ENCODE results near the gene CWC25.

DNA sequence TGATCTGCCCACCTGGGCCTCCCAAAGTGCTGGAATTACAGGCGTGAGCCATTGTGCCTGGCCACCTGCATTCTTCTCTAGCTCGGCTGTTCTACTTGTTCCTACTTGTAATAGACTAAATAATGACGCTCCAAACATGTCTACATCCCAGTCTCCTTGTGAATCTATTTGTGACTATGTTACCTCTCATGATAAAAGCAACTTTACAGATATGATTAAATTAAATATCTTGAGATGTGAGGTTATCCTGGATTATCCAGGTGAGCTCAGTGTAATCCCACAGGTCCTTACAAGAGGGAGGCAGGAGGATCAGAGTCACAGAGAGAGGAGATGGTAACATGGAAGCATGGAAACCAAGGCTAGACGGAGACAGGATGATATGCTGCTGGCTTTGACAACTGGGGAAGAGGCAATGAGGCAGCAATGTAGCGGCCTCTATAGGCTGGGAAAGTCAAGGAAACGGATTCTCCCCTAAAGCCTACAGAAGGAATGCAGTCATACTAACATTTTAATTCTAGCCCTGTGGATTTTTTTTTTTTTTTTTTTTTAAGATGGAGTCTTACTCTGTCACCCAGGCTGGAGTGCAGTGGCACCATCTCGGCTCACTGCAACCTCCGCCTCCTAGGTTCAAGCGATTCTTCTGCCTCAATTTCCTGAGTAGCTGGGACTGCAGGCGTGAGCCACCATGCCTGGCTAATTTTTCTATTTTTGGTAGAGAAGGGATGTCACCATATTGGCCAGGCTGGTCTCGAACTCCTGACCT lies 39.7 kb upstream of the CWC25 start:
- no peak for TF ChIP-seq RFX5 (IDR thresholded peaks at IDR 0.05; ENCODE audit: low read depth, low read length)
- TF ChIP-seq, protein P1, sequence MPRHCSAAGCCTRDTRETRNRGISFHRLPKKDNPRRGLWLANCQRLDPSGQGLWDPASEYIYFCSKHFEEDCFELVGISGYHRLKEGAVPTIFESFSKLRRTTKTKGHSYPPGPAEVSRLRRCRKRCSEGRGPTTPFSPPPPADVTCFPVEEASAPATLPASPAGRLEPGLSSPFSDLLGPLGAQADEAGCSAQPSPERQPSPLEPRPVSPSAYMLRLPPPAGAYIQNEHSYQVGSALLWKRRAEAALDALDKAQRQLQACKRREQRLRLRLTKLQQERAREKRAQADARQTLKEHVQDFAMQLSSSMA (CRISPR knock-in tag; IDR thresholded peaks at IDR 0.05): no peak
- no peak for TF ChIP-seq HMGN3 (IDR thresholded peaks at IDR 0.05; ENCODE audit: borderline replicate concordance, extremely low read depth, insufficient read length, low read depth, low read length)
- TF ChIP-seq, protein P2, sequence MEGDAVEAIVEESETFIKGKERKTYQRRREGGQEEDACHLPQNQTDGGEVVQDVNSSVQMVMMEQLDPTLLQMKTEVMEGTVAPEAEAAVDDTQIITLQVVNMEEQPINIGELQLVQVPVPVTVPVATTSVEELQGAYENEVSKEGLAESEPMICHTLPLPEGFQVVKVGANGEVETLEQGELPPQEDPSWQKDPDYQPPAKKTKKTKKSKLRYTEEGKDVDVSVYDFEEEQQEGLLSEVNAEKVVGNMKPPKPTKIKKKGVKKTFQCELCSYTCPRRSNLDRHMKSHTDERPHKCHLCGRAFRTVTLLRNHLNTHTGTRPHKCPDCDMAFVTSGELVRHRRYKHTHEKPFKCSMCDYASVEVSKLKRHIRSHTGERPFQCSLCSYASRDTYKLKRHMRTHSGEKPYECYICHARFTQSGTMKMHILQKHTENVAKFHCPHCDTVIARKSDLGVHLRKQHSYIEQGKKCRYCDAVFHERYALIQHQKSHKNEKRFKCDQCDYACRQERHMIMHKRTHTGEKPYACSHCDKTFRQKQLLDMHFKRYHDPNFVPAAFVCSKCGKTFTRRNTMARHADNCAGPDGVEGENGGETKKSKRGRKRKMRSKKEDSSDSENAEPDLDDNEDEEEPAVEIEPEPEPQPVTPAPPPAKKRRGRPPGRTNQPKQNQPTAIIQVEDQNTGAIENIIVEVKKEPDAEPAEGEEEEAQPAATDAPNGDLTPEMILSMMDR (IDR thresholded peaks at IDR 0.05 in 2 of 3, conservative IDR thresholded peaks at IDR 0.05 in 1 of 3; ENCODE audit: insufficient read depth in 2 of 3, low read depth in 1 of 3, low read length in 3 of 3): peak; percentile 60 to 76 (median 67)
- no peak for TF ChIP-seq CREBBP (IDR thresholded peaks at IDR 0.05; ENCODE audit: low read depth, low read length)
- no peak for TF ChIP-seq ZBTB8A (IDR thresholded peaks at IDR 0.05; ENCODE audit: partially characterized antibody)
- no peak for TF ChIP-seq NFATC3 (IDR thresholded peaks at IDR 0.05)
- no peak for TF ChIP-seq EP300 (IDR thresholded peaks at IDR 0.05; ENCODE audit: low read length)
- TF ChIP-seq, protein P3, sequence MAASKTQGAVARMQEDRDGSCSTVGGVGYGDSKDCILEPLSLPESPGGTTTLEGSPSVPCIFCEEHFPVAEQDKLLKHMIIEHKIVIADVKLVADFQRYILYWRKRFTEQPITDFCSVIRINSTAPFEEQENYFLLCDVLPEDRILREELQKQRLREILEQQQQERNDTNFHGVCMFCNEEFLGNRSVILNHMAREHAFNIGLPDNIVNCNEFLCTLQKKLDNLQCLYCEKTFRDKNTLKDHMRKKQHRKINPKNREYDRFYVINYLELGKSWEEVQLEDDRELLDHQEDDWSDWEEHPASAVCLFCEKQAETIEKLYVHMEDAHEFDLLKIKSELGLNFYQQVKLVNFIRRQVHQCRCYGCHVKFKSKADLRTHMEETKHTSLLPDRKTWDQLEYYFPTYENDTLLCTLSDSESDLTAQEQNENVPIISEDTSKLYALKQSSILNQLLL (CRISPR knock-in tag; IDR thresholded peaks at IDR 0.05; ENCODE audit: borderline replicate concordance): no peak
- no peak for TF ChIP-seq EWSR1 (IDR thresholded peaks at IDR 0.05; ENCODE audit: borderline replicate concordance, low read depth, partially characterized antibody)
- no peak for TF ChIP-seq JUN (IDR thresholded peaks at IDR 0.05; ENCODE audit: borderline replicate concordance, low read depth, low read length)
- TF ChIP-seq JUN (CRISPR knock-in tag; IDR thresholded peaks at IDR 0.05; ENCODE audit: borderline replicate concordance): no peak

All from K562 (cell line).